GM12891 (cell line): ENCODE measurements around the gene TBX4.

ENCODE experiments used
- POLR2A ChIP-seq: IDR thresholded peaks from 2 replicates; pipeline ENCODE4 v1.6.1; 2011; ENCODE audit warnings: low read depth, low read length, control low read depth
- POLR2AphosphoS5 ChIP-seq: IDR thresholded peaks from 2 replicates; pipeline ENCODE4 v1.6.1; 2011; ENCODE audit warnings: low read depth, low read length, control low read depth
- POU2F2 ChIP-seq: IDR thresholded peaks from 2 replicates; pipeline ENCODE4 v1.6.1; 2011; ENCODE audit warnings: low read depth, mild to moderate bottlenecking, control low read depth, low read length, moderate library complexity
- SPI1 ChIP-seq: IDR thresholded peaks from 2 replicates; pipeline ENCODE4 v1.6.1; 2011; ENCODE audit warnings: low read depth, low read length, control low read depth
- TAF1 ChIP-seq: IDR thresholded peaks from 2 replicates; pipeline ENCODE4 v1.6.1; 2011; ENCODE audit warnings: low read depth, low read length, control low read depth

DNA sequence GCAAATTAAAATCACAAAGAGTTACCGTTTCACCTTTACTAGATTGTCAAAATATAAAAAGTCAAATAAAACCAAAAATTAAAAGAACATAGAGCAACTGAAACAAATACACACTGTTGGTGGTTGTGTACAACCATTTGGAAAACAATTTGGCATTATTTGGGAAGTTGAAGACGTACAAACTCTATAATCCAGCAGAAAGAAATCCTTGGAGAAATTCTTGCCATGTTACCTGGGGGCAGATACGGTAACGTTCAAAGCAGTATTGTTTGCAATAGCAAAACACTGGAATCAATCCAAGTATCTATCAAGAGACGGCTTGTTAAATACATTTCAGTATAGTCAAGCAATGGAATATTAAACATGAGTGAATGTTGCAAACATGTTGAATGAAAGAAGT is 56.7 kb downstream of the TBX4 start:
- TF ChIP-seq POLR2A (no peak), POLR2AphosphoS5 (no peak), TAF1 (no peak), POU2F2 (no peak), SPI1 (no peak)
